ENCODE measurements around the gene ZNF283.
"Not testable (repeated sequence)": the region's sequence is repeated elsewhere in the genome, so short reads cannot be mapped to it uniquely, and the experiment has no call there.

Gene ZNF283

DNA sequence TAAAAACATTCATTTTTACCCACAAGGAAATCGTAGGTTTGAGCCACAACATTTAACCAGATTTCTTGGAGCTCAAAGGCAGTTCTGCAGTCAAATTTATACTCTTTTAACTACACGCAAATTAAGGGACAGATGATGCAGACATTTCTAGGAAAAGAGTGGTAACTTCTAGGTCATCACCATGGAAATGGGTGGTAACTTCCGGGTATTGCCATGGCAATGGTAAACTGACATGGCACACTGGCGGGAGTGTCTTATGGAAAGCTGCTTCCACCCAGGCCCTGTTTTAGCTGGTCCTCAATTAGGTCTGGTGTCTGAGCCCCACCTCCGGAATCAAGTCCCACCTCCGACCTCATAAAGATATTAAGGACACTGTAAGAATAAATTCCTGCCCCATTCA is 14.4 kb upstream of the ZNF283 start:
- no peak overlapping the region for H2BK5ac ChIP-seq (ENCODE audit: low read depth, low read length, poor library complexity, severe bottlenecking)
- no peaks in the 10 kb centered on the region for H3K9me3 ChIP-seq (ENCODE audit: control insufficient read depth, low read length)
- no peaks in the 10 kb centered on the region for H3K79me1 ChIP-seq (replicated peaks; ENCODE audit: low read length, poor library complexity, severe bottlenecking)
- no peak overlapping the region for H3K4ac ChIP-seq (ENCODE audit: low read depth in 1 of 2, low read length in 2 of 2)
- no peak overlapping the region for H2AFZ ChIP-seq (ENCODE audit: low read depth, low read length)
- no peak overlapping the region for H3K23ac ChIP-seq (ENCODE audit: low read length in 2 of 2)
- H3K9ac ChIP-seq (ENCODE audit: low read length), result no peak overlapping the region
- H3K4me2 ChIP-seq (ENCODE audit: low read length, poor library complexity, severe bottlenecking), result no peak overlapping the region
- H3K18ac ChIP-seq (ENCODE audit: low read depth in 1 of 2, low read length in 2 of 2), result no peak overlapping the region
- no peaks in the 10 kb centered on the region for H3K4me1 ChIP-seq (ENCODE audit: control insufficient read depth, insufficient read depth, low read depth, low read length)
- H2BK120ac ChIP-seq (ENCODE audit: low read depth, low read length), result no peak overlapping the region
- no peak overlapping the region for H3K4me3 ChIP-seq (ENCODE audit: insufficient read depth in 1 of 2, low read depth in 1 of 2, low read length in 2 of 2)
- H3K27ac ChIP-seq (ENCODE audit: low read length, poor library complexity, severe bottlenecking), result no peak overlapping the region
- H2BK12ac ChIP-seq (ENCODE audit: low read length in 2 of 2), result no peak overlapping the region
- H2AK5ac ChIP-seq (ENCODE audit: low read length, severe bottlenecking), result no peak overlapping the region
- DNase-seq, result no peak
- H4K91ac ChIP-seq (ENCODE audit: low read length), result no peak overlapping the region
- 81% methylated on average over 4 of the region's 6 CpGs for WGBS
- no peaks in the 10 kb centered on the region for H3K36me3 ChIP-seq (ENCODE audit: control insufficient read depth in 1 of 2, insufficient read depth in 2 of 2, low read depth in 1 of 2, low read length in 2 of 2)
- peaks cover 9 to 24% of the 10 kb centered on the region in 2 experiments for H3K27me3 ChIP-seq (ENCODE audit: control insufficient read depth in 1 of 2, insufficient read depth in 1 of 2, low read length in 2 of 2)
- no peak overlapping the region for H2BK15ac ChIP-seq (ENCODE audit: low read depth, poor library complexity, severe bottlenecking)
- no peak overlapping the region for H4K8ac ChIP-seq (ENCODE audit: low read length)
- H3K14ac ChIP-seq (ENCODE audit: low read length in 2 of 2), result no peak overlapping the region

DNA sequence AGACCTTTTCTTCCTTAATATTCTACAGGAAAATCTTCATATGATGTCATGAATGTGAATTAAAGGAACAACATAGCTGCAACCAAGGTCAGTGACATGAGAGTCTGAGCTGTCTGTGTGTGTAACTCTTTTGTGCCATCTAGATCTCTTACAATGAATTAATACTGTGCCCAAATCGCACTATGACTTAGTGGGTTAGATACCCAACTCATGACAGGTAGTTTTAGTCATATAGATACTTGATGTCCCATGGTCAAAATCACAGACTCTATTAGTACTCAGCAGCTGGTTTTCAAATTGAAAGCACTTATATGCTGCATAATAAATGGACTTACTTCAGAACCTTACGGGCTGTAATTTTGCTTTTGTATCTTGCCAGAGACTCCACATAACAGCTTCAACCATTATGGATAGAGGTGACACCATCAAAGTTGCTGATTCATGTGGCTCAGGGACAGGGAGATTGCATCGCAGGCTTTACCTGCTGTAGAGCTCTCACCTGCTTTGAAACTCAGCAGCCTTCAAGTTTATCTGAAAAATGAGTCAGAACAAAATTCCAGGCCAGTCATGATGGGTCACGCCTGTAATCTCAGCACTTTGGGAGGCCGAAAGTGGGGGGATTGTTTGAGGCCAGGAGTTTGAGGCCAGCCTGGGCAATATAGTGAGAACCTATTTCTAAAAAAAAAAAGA is 12.3 kb upstream of the ZNF283 start:
- Histone ChIP-seq H3K14ac (ENCODE audit: low read length in 2 of 2) (no peak overlapping the region), H2BK120ac (ENCODE audit: low read depth, low read length) (no peak overlapping the region), H2BK5ac (ENCODE audit: low read depth, low read length, poor library complexity, severe bottlenecking) (no peak overlapping the region), H3K9me3 (ENCODE audit: control insufficient read depth, low read length) (peaks cover under 1% of the 10 kb centered on the region), H4K8ac (ENCODE audit: low read length) (no peak overlapping the region), H3K23ac (ENCODE audit: low read length in 2 of 2) (no peak overlapping the region), H3K4me3 (ENCODE audit: insufficient read depth in 1 of 2, low read depth in 1 of 2, low read length in 2 of 2) (no peak overlapping the region), H2BK15ac (ENCODE audit: low read depth, poor library complexity, severe bottlenecking) (no peak overlapping the region), H3K18ac (ENCODE audit: low read depth in 1 of 2, low read length in 2 of 2) (no peak overlapping the region), H4K91ac (ENCODE audit: low read length) (no peak overlapping the region), H3K79me1 (replicated peaks; ENCODE audit: low read length, poor library complexity, severe bottlenecking) (no peaks in the 10 kb centered on the region), H2AFZ (ENCODE audit: low read depth, low read length) (no peak overlapping the region), H3K27ac (ENCODE audit: low read length, poor library complexity, severe bottlenecking) (no peak overlapping the region), H3K36me3 (ENCODE audit: control insufficient read depth in 1 of 2, insufficient read depth in 2 of 2, low read depth in 1 of 2, low read length in 2 of 2) (no peaks in the 10 kb centered on the region), H2AK5ac (ENCODE audit: low read length, severe bottlenecking) (no peak overlapping the region), H3K27me3 (ENCODE audit: control insufficient read depth in 1 of 2, insufficient read depth in 1 of 2, low read length in 2 of 2) (peaks cover 9 to 25% of the 10 kb centered on the region in 2 experiments), H3K4me1 (ENCODE audit: control insufficient read depth, insufficient read depth, low read depth, low read length) (no peaks in the 10 kb centered on the region), H3K4ac (ENCODE audit: low read depth in 1 of 2, low read length in 2 of 2) (no peak overlapping the region), H3K4me2 (ENCODE audit: low read length, poor library complexity, severe bottlenecking) (no peak overlapping the region), H2BK12ac (ENCODE audit: low read length in 2 of 2) (no peak overlapping the region), H3K9ac (ENCODE audit: low read length) (no peak overlapping the region)
- WGBS, result 80% methylated on average over 5 of the region's 5 CpGs
- no peak for DNase-seq

GRCh38 chr19:43817454-43817853 is 9.7 kb upstream of the ZNF283 start:
- not testable (repeated sequence) for H2AFZ ChIP-seq (ENCODE audit: low read depth, low read length); H2AK5ac ChIP-seq (ENCODE audit: low read length, severe bottlenecking); H3K36me3 ChIP-seq (ENCODE audit: control insufficient read depth in 1 of 2, insufficient read depth in 2 of 2, low read depth in 1 of 2, low read length in 2 of 2); H2BK120ac ChIP-seq (ENCODE audit: low read depth, low read length); H3K18ac ChIP-seq (ENCODE audit: low read depth in 1 of 2, low read length in 2 of 2); H3K9ac ChIP-seq (ENCODE audit: low read length); H3K4me1 ChIP-seq (ENCODE audit: control insufficient read depth, insufficient read depth, low read depth, low read length); H3K14ac ChIP-seq (ENCODE audit: low read length in 2 of 2); H3K4me3 ChIP-seq (ENCODE audit: insufficient read depth in 1 of 2, low read depth in 1 of 2, low read length in 2 of 2); H2BK5ac ChIP-seq (ENCODE audit: low read depth, low read length, poor library complexity, severe bottlenecking); H3K79me1 ChIP-seq (replicated peaks; ENCODE audit: low read length, poor library complexity, severe bottlenecking); H2BK15ac ChIP-seq (ENCODE audit: low read depth, poor library complexity, severe bottlenecking); H4K91ac ChIP-seq (ENCODE audit: low read length); H4K8ac ChIP-seq (ENCODE audit: low read length); H3K4ac ChIP-seq (ENCODE audit: low read depth in 1 of 2, low read length in 2 of 2); H3K9me3 ChIP-seq (ENCODE audit: control insufficient read depth, low read length); H3K4me2 ChIP-seq (ENCODE audit: low read length, poor library complexity, severe bottlenecking); H3K23ac ChIP-seq (ENCODE audit: low read length in 2 of 2); H2BK12ac ChIP-seq (ENCODE audit: low read length in 2 of 2); DNase-seq; H3K27ac ChIP-seq (ENCODE audit: low read length, poor library complexity, severe bottlenecking)
- no CpG with 5 or more reads among the region's 1 CpG for WGBS
- H3K27me3 ChIP-seq (ENCODE audit: control insufficient read depth in 1 of 2, insufficient read depth in 1 of 2, low read length in 2 of 2), result peaks cover 22 to 33% of the 10 kb centered on the region in 2 experiments

GRCh38 chr19:43818500-43818899 is 8.6 kb upstream of the ZNF283 start:
- no peak overlapping the region for H3K4me2 ChIP-seq (ENCODE audit: low read length, poor library complexity, severe bottlenecking)
- H3K27ac ChIP-seq (ENCODE audit: low read length, poor library complexity, severe bottlenecking), result no peak overlapping the region
- no peak overlapping the region for H2AK5ac ChIP-seq (ENCODE audit: low read length, severe bottlenecking)
- H3K79me1 ChIP-seq (replicated peaks; ENCODE audit: low read length, poor library complexity, severe bottlenecking), result no peaks in the 10 kb centered on the region
- peaks cover 5% of the 10 kb centered on the region for H3K4me1 ChIP-seq (ENCODE audit: control insufficient read depth, insufficient read depth, low read depth, low read length)
- no peak for DNase-seq
- H4K8ac ChIP-seq (ENCODE audit: low read length), result no peak overlapping the region
- H2BK5ac ChIP-seq (ENCODE audit: low read depth, low read length, poor library complexity, severe bottlenecking), result no peak overlapping the region
- H3K36me3 ChIP-seq (ENCODE audit: control insufficient read depth in 1 of 2, insufficient read depth in 2 of 2, low read depth in 1 of 2, low read length in 2 of 2), result no peaks in the 10 kb centered on the region
- no peak overlapping the region for H3K23ac ChIP-seq (ENCODE audit: low read length in 2 of 2)
- H2AFZ ChIP-seq (ENCODE audit: low read depth, low read length), result no peak overlapping the region
- H2BK15ac ChIP-seq (ENCODE audit: low read depth, poor library complexity, severe bottlenecking), result no peak overlapping the region
- H2BK12ac ChIP-seq (ENCODE audit: low read length in 2 of 2), result no peak overlapping the region
- 81% methylated on average over 5 of the region's 5 CpGs for WGBS
- H2BK120ac ChIP-seq (ENCODE audit: low read depth, low read length), result no peak overlapping the region
- H3K14ac ChIP-seq (ENCODE audit: low read length in 2 of 2), result no peak overlapping the region
- no peak overlapping the region for H3K18ac ChIP-seq (ENCODE audit: low read depth in 1 of 2, low read length in 2 of 2)
- H3K9me3 ChIP-seq (ENCODE audit: control insufficient read depth, low read length), result peaks cover 5% of the 10 kb centered on the region
- no peak overlapping the region for H3K4ac ChIP-seq (ENCODE audit: low read depth in 1 of 2, low read length in 2 of 2)
- no peak overlapping the region for H3K9ac ChIP-seq (ENCODE audit: low read length)
- no peak overlapping the region for H3K4me3 ChIP-seq (ENCODE audit: insufficient read depth in 1 of 2, low read depth in 1 of 2, low read length in 2 of 2)
- H3K27me3 ChIP-seq (ENCODE audit: control insufficient read depth in 1 of 2, insufficient read depth in 1 of 2, low read length in 2 of 2), result peaks cover 22 to 24% of the 10 kb centered on the region in 2 experiments
- no peak overlapping the region for H4K91ac ChIP-seq (ENCODE audit: low read length)
